HG02852 (cell line): ENCODE data around the gene SCN4A.
A peak's percentile ranks its signal among the peaks of the same experiment; 100 is the strongest.
"Not testable (repeated sequence)": the region's sequence is repeated elsewhere in the genome, so short reads cannot be mapped to it uniquely, and the experiment has no call there.

ENCODE experiments used
- ATAC-seq: cut with Tn5 transposase; IDR thresholded peaks from one replicate; pipeline ENCODE4 v1.9.1; 2021; ENCODE audit warnings: mild to moderate bottlenecking, moderate library complexity; ENCODE audit not compliant: unreplicated experiment

SCN4A gene

DNA sequence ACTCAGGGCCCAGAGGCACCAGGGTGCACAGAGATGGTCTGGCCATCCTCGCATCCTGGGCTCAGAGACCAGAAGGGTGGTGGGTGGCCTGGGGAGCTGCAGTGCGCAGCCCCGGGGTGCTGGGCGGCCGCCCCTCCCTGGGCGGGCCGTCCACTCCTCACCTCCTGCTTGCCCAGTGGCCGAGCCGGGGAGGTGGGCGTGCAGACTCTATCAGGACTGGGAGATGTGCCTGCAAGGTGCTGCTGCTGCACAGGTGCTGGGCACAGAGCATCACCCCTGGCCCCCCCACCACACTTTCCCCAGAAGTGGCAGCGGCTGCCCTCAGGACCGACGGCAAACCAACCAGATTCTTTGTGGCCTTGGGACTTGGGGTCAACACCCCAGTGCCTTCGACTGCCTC lies at the start of gene SCN4A:
SCN4A (minus strand) TSS at position 123 of the 400 bp plus-strand sequence; CDS start at position 46, 77 bp downstream.
- no peak for ATAC-seq

DNA sequence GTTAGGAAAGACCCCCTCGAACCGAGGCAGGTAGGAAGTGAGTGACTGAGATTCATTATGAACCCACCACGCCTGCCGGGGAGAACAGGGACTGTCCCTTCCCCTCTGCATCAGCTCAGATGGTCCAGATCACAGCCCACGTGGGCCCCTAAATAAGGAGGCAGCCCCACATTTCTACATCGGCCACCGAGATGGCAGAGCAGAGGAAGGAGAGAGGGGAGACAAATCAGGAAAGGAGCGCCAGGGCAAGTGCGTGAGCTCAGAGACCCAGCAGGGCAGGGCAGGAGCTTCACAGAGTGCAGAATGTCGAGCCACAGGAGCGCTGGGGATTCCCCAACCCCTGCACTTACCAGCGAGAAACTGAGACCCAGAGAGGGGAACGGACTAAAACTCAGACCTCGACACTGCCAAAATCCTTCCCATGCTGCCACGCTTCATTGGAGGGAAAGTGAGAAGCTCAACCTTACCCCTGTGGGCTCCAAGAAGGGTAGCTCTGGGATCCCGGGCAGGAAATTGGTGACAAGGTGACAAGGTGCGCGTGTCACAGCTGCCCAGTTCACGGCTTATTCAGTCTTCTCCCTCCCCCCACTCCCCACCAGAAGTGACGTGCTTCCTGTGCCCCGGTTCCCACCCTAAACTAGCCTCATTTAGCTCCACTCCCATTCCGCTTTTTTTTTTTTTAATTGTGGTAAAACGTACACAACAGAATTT lies 47.5 kb upstream of the SCN4A start, which contains the start of gene ICAM2:
ICAM2 (minus strand) TSS at position 578 of the 711 bp plus-strand sequence. CDS start 13,942 bp downstream, outside the sequence.
- ATAC-seq, result peak; percentile 66

DNA sequence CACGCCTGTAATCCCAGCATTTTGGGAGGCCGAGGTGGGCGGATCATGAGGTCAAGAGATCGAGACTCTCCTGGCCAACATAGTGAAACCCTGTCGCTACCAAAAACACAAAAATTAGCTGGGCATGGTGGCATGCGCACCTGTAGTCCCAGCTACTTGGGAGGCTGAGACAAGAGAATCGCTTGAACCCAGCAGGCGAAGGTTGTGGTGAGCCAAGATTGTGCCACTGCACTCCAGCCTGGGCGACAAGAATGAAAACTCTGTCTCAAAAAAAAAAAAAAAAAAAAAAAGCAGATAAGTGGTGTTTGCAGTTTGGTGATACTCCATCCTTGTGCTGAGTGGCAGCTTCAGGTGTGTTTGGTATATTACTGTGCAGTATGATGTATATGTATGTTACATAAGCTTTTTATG lies 46.8 kb upstream of the SCN4A start:
- peak; percentile 9 for ATAC-seq

DNA sequence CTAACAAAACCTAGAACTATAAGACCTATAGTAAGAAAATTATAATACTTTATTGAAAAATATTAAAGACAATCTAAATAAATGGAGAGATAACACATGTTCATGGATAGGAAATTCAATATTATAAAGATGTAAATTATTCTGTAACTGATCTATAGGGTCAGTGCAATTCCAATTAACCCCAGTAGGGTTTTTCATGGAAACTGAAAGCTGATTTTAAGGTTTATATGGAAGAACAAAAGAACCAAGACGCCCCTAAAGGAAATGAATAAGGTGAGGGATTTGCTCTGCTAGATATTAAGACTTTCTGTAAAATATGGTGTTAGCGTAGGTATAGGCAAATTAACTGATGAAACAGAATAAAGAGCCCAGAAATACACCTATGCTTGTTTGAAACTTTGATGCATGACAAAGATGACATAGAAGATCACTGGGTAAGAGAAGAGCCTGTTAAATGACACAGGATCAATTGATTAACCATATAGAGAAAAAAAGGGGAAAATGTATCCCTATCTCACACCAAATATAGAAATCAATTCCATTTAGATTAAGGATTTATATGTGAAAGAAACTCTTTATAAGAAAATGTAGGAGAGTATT lies 44.8 kb upstream of the SCN4A start:
- no peak for ATAC-seq

DNA sequence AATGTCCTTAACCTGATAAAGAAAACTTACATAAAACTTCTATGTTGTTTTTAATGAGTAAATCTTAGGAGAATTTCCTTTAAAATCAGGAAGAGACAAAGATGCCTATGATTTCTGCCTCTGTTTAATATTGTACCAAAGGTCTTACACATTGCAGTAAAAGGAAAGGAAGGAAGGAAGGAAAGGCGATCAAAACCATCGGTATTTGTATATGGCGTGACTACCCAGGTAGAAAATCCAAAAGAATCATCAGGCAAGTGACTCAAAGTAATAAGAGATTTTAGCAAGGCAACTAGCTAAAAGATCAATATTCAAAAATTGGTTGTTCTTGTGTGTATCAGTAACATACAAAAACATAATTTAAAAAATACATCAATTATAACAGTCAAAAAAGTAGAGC lies 44.3 kb upstream of the SCN4A start:
- no peak for ATAC-seq

DNA sequence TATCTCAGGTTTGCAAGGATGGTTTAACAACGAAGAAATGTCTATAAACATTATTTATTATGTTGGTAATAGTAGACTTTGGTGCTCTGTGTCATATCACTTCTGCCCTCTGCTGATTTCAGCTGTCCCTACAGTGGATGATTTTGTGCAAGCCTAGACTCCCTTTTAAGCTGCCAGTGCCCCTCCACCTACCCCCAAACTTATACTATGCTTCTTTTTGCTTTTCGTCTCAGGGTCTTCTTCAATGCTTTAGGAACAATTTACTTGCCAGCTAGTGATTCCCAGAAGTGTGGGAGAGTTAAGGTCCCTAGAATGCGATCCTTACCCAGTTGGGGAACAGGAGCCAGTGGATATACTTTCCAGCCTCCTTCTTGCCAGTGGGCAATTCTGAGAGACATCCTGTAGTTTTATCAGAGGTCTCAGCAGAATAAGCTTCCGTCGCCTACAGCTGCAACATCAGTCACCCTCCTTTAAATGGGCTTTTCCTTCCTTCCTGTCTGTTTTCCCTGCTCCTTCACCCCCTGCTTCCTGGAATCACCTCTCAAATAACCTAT lies 43.6 kb upstream of the SCN4A start:
- no peak for ATAC-seq

DNA sequence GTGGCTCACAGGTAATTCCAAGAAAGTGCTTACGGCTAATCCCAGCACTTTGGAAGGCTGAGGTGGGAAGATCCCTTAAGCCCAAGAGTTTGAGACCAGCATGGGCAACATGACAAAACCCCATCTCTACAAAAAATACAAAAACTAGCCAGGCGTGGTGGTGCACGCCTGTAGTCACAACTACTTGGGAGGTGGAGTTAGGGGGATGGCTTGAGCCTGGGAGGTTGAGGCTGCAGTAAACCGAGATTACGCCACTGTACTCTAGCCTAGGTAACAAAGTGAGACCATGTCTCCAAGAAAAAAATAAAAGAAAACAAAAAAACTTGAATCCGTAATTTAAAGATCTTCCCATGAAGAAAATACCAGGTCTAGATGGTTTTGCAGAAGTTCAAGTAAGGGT lies 42.7 kb upstream of the SCN4A start:
- no peak for ATAC-seq

DNA sequence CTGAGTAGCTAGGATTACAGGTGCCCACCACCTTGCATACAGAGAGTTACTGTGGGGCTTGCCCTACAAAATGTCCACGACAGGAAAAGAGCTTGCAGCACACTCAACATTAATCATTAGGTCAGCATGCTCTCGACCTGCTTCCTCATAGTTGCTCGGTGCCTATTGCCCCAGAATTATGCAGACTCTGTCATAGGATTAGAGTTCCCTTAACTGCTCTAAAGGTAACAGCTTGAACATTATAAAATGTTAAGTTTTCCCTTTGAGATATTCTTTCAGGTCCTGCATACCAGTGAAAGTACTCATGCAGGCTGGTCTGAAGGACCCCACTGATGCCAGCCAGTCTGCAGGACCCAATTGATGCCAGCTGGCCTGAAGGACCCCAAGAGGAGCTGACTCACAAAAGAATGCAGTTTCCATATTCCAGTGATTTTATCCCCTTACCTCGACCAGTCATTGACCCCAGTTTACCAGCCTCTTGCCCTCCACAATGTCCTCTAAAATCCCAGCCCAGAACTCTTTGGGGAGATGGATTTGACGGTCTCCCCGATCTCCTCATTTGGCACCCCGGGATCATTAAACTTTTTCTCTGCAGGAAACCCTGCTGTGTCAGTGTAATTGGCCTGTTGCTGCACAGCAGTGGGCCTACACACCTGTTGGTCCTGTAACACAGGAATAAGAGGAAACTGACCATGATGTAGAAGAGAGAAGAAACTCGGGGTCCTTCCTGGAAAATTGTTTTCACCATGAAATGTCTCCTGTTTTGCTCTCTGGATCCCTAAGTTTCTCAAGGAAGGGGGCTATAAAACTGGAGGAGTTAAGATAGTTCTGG lies 37.1 kb upstream of the SCN4A start:
- ATAC-seq, result no peak

DNA sequence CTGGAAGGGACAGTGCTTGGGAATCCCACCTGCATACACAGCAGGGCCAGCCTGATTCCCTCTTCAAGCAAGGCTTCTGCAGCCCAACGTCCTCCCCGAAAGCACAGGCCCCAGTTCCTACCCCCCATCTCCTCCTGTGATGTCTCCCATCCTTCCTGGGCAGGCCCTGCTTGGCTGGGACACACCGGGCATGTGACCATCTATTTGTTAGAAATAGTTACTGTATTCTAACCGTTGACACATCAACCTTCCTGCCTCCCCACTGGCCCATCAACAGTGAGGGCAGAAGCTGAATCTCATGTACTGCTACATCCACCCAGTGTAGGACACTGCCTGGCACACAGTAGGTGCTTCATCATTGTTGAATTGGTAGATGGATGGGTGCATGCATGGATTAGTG lies 36.1 kb upstream of the SCN4A start:
- no peak for ATAC-seq

DNA sequence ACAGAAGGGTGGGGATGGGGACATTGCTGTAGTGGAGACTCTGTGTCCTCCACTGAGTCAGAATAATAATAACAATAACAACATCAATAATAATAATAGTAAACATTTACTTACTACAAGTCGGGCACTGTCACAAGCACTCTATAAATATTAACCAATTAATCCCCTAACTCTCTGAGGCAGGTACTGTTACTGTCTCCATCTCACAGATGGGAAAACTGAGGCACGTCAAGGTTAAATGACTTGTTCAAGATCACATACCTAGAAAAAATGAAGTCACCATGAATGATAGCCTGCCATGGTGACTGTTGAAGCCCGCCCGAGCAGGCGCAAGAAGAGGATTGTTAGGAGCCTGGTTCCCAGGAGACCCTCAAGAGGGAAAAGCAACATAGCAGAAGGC lies 35.6 kb upstream of the SCN4A start:
- ATAC-seq, result no peak

DNA sequence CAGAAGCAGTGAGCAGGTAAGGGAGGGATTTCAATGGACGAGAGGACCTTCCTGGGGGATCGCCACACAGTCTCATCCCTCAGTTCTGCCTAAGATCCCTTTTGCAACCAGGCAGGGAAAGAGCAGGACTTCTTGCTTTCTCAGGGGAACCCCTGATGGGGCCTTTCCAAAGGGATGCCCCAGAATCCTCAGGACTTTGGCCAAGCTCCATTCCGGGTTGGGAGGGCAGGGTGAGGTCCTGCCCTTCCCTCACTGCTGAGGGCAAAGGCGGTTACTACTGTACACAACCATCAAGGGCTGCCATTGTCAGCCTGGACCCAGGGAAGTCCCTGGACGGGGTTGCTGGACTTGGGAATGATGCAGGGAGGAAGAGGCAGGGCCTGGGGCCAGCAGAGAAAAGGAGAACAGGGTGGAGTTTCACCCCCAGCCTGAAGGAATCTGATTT lies 35.1 kb upstream of the SCN4A start:
- no peak for ATAC-seq

DNA sequence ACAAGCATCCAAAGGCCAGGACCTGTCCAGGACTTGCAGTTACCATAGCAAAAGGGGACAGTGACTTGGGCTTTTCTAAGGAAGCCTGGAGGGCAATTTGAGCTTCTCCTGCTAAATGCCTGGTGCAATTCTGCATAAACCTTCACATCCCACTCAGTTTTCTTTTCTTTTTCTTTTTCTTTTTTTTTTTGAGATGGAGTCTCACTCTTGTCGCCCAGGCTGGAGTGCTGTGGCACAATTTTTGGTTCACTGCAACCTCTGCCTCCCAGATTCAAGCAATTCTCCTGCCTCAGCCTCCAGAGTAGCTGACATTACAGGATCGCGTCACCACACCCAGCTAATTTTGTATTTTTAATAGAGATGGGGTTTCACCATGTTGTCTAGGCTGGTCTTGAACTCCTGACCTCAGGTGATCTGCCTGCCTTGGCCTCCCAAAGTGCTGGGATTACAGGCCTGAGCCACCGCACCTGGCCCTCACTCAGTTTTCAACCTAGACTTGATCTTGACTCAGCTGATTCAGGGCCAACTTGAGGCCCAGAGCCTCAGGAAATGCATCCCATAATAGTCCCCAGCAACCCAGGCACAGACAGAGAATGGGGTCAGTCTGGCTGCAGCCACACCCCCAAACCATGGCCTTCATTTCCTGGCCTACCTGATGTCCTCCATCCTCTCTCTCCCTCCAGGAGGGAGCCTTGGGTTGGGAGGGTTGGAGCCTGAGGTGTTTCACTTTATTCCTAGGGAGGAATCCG lies 34.5 kb upstream of the SCN4A start:
- not testable (repeated sequence) for ATAC-seq

DNA sequence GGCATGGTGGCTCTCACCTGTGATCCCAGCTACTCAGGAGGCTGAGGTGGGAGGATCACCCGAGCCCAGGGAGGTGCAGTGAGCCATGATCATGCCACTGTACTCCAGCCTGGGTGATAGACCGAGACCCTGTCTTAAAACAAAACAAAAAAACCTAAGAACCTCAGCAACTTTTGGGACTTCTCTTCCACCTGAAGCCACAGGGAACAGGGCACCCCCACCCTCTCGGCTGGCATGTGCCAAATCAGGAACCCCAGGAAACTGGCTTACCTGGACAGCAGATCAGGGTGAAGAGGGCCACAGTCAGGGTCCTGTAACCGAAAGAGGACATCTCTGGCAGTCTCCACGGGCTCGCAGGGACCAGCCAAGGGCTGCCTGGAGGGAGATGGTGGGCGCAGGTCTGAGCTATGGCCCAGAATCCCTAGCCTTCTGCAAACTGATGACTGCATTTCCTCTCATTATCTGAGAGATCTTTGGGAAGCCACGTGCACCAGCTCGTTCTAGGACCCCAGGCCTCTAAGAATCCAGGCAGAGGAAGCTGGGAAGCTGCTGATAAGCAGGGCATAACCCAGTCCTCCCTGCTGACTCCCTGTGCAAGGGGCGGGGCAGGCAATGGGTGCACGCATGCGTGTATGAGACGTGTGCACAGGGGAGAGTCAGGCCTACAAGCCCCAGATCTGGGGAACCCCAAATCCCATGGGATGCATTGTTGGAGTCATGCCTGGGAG lies 33.8 kb upstream of the SCN4A start:
- ATAC-seq, result no peak

DNA sequence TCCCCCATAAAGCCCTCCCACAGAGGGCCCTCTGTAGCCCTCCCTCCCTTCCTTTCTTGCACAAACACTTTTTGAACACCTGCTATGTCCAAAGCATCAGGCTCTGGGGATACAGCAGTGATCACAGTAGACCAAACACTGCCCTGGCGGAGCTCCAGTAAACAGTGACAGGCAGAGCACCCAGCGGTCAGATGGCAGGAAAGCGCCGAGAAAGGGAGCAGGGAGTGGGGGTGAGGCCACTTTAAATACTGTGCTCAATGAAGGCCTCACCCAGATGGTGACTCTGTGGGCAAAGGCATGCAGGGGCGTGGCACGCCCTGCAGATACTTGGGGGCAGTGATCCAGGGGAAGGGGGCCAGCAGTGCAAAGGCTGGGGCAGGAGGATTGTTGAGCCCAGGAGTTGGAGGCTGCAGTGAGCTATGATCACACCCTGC lies 33.0 kb upstream of the SCN4A start:
- no peak for ATAC-seq

DNA sequence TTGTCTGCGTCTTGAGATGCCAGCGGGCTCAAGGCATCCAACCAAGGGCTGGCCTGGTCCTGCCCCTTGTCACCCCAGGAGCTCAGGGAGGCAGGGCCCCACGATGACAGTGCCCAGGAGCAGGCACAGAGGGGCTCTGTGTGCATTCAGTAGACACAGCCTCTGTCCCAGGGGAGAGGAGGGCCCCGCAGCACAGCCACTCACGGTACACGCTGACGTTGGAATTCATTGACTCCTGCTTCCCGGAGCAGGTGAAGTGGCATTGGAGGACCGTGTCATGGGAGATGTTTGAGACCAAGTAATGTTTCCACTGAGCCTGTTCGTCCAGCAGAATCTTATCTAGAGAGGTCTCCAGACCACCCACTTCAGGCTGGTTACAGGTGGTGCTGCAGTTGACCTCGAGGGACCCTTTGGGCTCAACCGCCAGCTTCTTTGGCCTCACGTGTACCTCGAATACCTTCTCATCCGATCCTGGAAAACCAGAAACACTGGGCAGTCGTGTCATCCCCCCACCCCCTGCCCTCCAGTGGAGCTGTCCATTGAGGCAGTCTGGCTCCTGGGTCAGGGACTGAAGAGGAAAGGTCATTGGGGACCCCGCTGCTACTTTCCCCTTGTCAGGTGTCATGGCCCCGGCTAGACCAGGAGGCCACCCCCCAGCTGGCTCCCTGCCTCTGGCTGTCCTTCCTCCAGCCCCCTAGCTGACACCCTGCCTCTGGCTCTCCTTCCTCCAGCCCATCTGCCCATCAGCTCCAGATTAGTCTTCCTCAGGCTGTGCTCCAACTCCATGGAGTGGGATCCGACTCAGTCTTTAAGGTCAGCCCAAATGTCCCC lies 32.4 kb upstream of the SCN4A start:
- ATAC-seq, result no peak

DNA sequence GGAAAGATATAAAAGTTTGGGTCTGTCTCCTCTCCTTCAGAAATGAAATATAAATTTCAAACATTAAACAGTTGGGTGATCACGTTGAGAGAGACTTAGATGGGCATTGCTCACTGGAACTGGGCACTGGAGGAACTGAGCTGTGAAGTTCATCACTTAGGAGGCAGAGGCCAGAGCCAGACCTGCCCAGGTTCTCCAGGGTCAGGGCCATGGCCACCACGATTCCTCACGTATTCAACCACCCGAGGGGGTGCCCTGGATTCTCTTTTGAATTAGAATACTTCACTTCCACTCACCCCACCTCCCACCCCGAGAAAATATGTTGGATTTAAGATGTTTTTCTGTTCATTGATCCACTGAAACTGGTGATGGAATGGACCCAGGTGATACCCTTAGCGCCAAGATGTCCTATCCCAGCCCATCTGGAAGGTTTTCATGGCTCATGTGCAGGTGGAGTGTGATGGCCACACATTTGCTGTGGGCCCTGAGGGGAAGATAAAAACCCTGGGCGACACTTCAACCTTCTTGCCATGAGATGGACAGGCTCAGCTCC lies 31.6 kb upstream of the SCN4A start:
- ATAC-seq, result no peak

DNA sequence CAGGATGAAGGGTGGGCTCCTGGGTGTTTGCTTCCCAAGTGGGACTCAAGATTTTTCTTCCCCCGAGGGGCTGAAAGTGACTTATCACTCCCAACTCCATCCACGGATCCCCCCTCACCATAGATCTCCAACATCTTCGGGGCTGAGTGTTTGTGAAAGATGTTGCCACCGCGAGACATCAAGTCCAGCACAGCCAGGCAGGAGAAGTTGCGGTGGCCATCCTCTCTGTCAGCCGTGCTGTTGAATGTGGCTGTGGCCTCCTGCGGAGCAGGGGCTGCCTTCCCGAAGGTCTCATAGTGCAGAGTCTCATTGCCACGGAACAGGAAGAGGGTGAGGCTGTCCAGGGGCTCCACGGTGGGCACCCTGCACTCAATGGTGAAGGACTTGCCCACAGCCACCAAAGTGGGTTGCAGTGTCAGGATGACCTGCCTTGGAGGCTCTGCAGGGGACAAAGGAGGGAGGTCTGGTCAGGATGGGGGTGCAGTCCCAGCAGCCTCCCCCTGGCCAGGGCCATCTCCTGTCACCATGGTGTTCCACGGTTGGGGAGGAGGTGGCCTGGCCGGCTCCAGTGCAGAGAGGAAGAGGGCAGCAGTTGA lies 30.9 kb upstream of the SCN4A start:
- no peak for ATAC-seq
